Measurements from ENCODE around the gene ARL10.

DNA sequence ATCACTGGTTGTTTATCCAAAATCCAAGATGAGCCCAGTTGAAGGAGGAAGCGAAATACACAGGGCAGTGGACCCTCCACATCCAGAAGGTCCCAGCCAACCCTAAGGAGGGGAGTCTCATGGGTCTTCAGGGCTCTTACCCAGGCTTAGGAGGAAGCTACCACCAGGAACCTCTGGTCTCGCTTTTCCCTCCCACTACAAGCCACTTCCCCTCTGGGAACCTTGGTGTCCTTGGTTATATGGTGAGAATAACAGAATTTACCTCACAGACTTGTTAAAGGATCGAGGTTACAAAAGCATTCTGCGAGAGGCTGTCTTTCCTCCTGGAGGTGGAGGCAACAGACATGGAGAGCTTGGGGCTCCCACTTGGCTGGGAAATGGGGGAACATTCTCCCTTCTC, 26.7 kb downstream of the ARL10 start:
- TF ChIP-seq, protein P1, sequence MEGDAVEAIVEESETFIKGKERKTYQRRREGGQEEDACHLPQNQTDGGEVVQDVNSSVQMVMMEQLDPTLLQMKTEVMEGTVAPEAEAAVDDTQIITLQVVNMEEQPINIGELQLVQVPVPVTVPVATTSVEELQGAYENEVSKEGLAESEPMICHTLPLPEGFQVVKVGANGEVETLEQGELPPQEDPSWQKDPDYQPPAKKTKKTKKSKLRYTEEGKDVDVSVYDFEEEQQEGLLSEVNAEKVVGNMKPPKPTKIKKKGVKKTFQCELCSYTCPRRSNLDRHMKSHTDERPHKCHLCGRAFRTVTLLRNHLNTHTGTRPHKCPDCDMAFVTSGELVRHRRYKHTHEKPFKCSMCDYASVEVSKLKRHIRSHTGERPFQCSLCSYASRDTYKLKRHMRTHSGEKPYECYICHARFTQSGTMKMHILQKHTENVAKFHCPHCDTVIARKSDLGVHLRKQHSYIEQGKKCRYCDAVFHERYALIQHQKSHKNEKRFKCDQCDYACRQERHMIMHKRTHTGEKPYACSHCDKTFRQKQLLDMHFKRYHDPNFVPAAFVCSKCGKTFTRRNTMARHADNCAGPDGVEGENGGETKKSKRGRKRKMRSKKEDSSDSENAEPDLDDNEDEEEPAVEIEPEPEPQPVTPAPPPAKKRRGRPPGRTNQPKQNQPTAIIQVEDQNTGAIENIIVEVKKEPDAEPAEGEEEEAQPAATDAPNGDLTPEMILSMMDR (tag by site-specific recombination; IDR thresholded peaks at IDR 0.05) = no peak
- no peak for TF ChIP-seq ZNF747 (tag by site-specific recombination; IDR thresholded peaks at IDR 0.05)
- no peak for TF ChIP-seq ZSCAN30 (tag by site-specific recombination; IDR thresholded peaks at IDR 0.05)
- TF ChIP-seq KLF9 (tag by site-specific recombination; IDR thresholded peaks at IDR 0.05; ENCODE audit: low read depth) = no peak
- TF ChIP-seq ZFHX2 (tag by site-specific recombination; conservative IDR thresholded peaks at IDR 0.05) = no peak
- no peak for TF ChIP-seq ZFP37 (tag by site-specific recombination; IDR thresholded peaks at IDR 0.05)
- no peak for TF ChIP-seq HOXA7 (CRISPR knock-in tag; IDR thresholded peaks at IDR 0.05; ENCODE audit: borderline replicate concordance)
- TF ChIP-seq, protein P2, sequence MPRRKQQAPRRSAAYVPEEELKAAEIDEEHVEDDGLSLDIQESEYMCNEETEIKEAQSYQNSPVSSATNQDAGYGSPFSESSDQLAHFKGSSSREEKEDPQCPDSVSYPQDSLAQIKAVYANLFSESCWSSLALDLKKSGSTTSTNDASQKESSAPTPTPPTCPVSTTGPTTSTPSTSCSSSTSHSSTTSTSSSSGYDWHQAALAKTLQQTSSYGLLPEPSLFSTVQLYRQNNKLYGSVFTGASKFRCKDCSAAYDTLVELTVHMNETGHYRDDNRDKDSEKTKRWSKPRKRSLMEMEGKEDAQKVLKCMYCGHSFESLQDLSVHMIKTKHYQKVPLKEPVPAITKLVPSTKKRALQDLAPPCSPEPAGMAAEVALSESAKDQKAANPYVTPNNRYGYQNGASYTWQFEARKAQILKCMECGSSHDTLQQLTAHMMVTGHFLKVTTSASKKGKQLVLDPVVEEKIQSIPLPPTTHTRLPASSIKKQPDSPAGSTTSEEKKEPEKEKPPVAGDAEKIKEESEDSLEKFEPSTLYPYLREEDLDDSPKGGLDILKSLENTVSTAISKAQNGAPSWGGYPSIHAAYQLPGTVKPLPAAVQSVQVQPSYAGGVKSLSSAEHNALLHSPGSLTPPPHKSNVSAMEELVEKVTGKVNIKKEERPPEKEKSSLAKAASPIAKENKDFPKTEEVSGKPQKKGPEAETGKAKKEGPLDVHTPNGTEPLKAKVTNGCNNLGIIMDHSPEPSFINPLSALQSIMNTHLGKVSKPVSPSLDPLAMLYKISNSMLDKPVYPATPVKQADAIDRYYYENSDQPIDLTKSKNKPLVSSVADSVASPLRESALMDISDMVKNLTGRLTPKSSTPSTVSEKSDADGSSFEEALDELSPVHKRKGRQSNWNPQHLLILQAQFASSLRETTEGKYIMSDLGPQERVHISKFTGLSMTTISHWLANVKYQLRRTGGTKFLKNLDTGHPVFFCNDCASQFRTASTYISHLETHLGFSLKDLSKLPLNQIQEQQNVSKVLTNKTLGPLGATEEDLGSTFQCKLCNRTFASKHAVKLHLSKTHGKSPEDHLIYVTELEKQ (tag by site-specific recombination; IDR thresholded peaks at IDR 0.05; ENCODE audit: borderline replicate concordance) = no peak
- TF ChIP-seq, protein P3, sequence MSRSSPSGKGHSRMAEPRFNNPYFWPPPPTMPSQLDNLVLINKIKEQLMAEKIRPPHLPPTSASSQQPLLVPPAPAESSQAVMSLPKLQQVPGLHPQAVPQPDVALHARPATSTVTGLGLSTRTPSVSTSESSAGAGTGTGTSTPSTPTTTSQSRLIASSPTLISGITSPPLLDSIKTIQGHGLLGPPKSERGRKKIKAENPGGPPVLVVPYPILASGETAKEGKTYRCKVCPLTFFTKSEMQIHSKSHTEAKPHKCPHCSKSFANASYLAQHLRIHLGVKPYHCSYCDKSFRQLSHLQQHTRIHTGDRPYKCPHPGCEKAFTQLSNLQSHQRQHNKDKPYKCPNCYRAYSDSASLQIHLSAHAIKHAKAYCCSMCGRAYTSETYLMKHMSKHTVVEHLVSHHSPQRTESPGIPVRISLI (tag by site-specific recombination; IDR thresholded peaks at IDR 0.05) = no peak
- TF ChIP-seq ZNF544 (tag by site-specific recombination; IDR thresholded peaks at IDR 0.05) = no peak
- TF ChIP-seq ZNF510 (tag by site-specific recombination; IDR thresholded peaks at IDR 0.05; ENCODE audit: insufficient replicate concordance) = no peak
- TF ChIP-seq ZNF274 (IDR thresholded peaks at IDR 0.05; ENCODE audit: low read length) = no peak
- TF ChIP-seq ZNF274 (tag by site-specific recombination; IDR thresholded peaks at IDR 0.05; ENCODE audit: borderline replicate concordance) = no peak
- TF ChIP-seq ZNF391 (tag by site-specific recombination; IDR thresholded peaks at IDR 0.05; ENCODE audit: borderline replicate concordance, low read depth) = no peak

Data from HEK293 (cell line).